Keratinocyte (primary cell): ENCODE measurements around the gene TMPRSS6. TPM values are rescaled to one million over a fixed set of nuclear protein-coding genes. Genes with fewer than 3 reads are reported as not detected.

Experiments used
- DNase-seq: peaks from one replicate; pipeline ENCODE4 v3.0.0-alpha.2; 2011; ENCODE audit warnings: low read depth, missing footprints, low spot score
- FAIRE-seq: peaks from 2 replicates; lab custom pipeline; 2011; peaks lifted over from hg19 to GRCh38; lab: Jason Lieb, UNC
- H2AFZ ChIP-seq: 2 replicates; pipeline ENCODE4 v1.6.0; 2012; ENCODE audit warnings: low read length, control low read depth, inconsistent platforms; ENCODE audit not compliant: control insufficient read depth
- H3K27ac ChIP-seq: 2 replicates; pipeline ENCODE4 v1.5.1; 2011; ENCODE audit warnings: low read length; ENCODE audit not compliant: control insufficient read depth, insufficient read depth
- H3K27me3 ChIP-seq: 3 replicates; pipeline ENCODE4 v1.6.0; 2011; ENCODE audit warnings: low read length; ENCODE audit not compliant: control insufficient read depth, insufficient read depth; ENCODE audit errors: extremely low read depth
- H3K36me3 ChIP-seq, 2 experiments: 2 replicates in 1 of 2; 3 replicates in 1 of 2; pipeline ENCODE4 v1.5.1; 2011; ENCODE audit warnings: low read length in 2 of 2, mild to moderate bottlenecking in 1 of 2; ENCODE audit not compliant: control insufficient read depth in 2 of 2, insufficient read depth in 2 of 2; ENCODE audit errors: extremely low read depth in 1 of 2
- H3K4me1 ChIP-seq: 3 replicates; pipeline ENCODE4 v1.5.1; 2011; ENCODE audit warnings: low read length; ENCODE audit not compliant: control insufficient read depth, insufficient read depth; ENCODE audit errors: extremely low read depth
- H3K4me2 ChIP-seq: 3 replicates; pipeline ENCODE4 v1.6.0; 2011; ENCODE audit warnings: low read depth, low read length; ENCODE audit not compliant: control insufficient read depth, insufficient read depth; ENCODE audit errors: extremely low read depth
- H3K4me3 ChIP-seq, 3 experiments: fragments of 200-600 bp in 1 of 3; sonication (generic) in 1 of 3; 2 replicates in 2 of 3; 3 replicates in 1 of 3; pipeline ENCODE4 v1.5.1; 2011 to 2016; ENCODE audit warnings: low read length in 3 of 3, mild to moderate bottlenecking in 3 of 3, control low read depth in 2 of 3, inconsistent platforms in 1 of 3, low read depth in 1 of 3, mixed read lengths in 1 of 3, mixed run types in 1 of 3, moderate library complexity in 1 of 3; ENCODE audit not compliant: control insufficient read depth in 2 of 3, insufficient read depth in 2 of 3; ENCODE audit errors: extremely low read depth in 1 of 3
- H3K79me2 ChIP-seq: 2 replicates; pipeline ENCODE4 v1.6.0; 2012; ENCODE audit warnings: low read length; ENCODE audit not compliant: control insufficient read depth, insufficient read depth
- H3K9ac ChIP-seq: 3 replicates; pipeline ENCODE4 v1.6.0; 2011; ENCODE audit warnings: low read length; ENCODE audit not compliant: control insufficient read depth, insufficient read depth; ENCODE audit errors: extremely low read depth
- H3K9me1 ChIP-seq: 3 replicates; pipeline ENCODE4 v1.6.0; 2011; ENCODE audit warnings: low read length; ENCODE audit not compliant: control insufficient read depth, insufficient read depth; ENCODE audit errors: extremely low read depth
- H3K9me3 ChIP-seq: 2 replicates; pipeline ENCODE4 v1.5.1; 2012; ENCODE audit warnings: low read depth, low read length; ENCODE audit not compliant: control insufficient read depth
- H4K20me1 ChIP-seq: 3 replicates; pipeline ENCODE4 v1.6.0; 2011; ENCODE audit warnings: low read length; ENCODE audit not compliant: control insufficient read depth, insufficient read depth; ENCODE audit errors: extremely low read depth
- EZH2 ChIP-seq: IDR thresholded peaks from one replicate; pipeline ENCODE4 v1.6.1; 2012; ENCODE audit warnings: inconsistent platforms, mild to moderate bottlenecking, low read length, moderate library complexity
- dilution Hi-C: fragments of 300-500 bp; cut with MboI; formaldehyde crosslinking; loops from one replicate; pipeline ENCODE4 v1.7.0; 2020; ENCODE audit warnings: low sequenced_read_pairs; ENCODE audit not compliant: extremely low pct_ligation_motif_present
- polyA plus RNA-seq, 5 experiments: library from polyadenylated mRNA; depleted of rRNA in 3 of 5; stranded (reverse) in 3 of 5; stranded (forward) in 1 of 5; unstranded in 1 of 5; fragments of >200 nt; gene quantifications; 1 replicate in 1 of 5; 2 replicates in 3 of 5; 3 replicates in 1 of 5; pipeline versions ENCODE4 v1.2.1 to v1.2.3, GENCODE V29; 2011 to 2012; ENCODE audit warnings: missing spikeins in 2 of 5, low read depth in 1 of 5, low replicate concordance in 1 of 5
- TF ChIP-seq, protein P1 (sequence below), 3 experiments: IDR thresholded peaks in 1 of 3; conservative IDR thresholded peaks in 1 of 3; optimal IDR thresholded peaks in 1 of 3; 2 replicates in 2 of 3; 3 replicates in 1 of 3; pipeline versions ENCODE3 to v1.5.1; 2011; ENCODE audit warnings: low read length in 3 of 3, mild to moderate bottlenecking in 3 of 3, moderate library complexity in 2 of 3, control low read depth in 1 of 3, inconsistent platforms in 1 of 3; ENCODE audit not compliant: insufficient read depth in 2 of 3; ENCODE audit errors: extremely low read depth in 1 of 3

TMPRSS6 gene
- polyA plus RNA-seq, 1 donor (not counting 4 experiments of a cell fraction or from before 2014, with no cell fraction given), result not detected

DNA sequence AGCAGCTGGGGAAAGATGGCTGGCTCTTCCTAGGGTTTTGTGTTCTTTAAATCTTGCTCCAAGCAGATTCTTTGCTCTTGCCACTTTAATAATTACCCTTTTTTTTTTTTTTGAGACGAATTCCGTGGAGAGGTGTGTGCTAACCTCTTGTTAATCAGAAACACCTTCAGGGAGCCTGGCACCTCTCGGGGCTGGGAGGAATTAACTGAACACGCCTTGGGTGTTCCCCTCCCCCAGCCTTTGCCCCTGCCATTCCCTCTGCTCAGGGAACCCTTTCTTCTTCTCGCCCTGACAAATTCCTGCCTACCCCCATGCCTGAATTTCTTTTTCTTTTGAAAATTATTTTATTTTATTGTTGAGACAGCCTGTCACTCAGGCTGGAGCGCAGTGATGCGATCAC, 17.5 kb downstream of the TMPRSS6 start:
- Histone ChIP-seq H3K4me2 (no peak overlapping the region), H3K9me1 (no peaks in the 10 kb centered on the region), H3K4me1 (peaks cover 3% of the 10 kb centered on the region), H4K20me1 (no peaks in the 10 kb centered on the region), H3K27ac (no peak overlapping the region), H3K79me2 (no peaks in the 10 kb centered on the region), H2AFZ (no peak overlapping the region), H3K36me3 (no peaks in the 10 kb centered on the region), H3K27me3 (peaks cover 9% of the 10 kb centered on the region), H3K9ac (no peak overlapping the region), H3K9me3 (no peaks in the 10 kb centered on the region), H3K4me3 (no peak overlapping the region)
- dilution Hi-C loops, result no loop called here
- DNase-seq (no peak), FAIRE-seq (no peak)
- TF ChIP-seq, protein P1, sequence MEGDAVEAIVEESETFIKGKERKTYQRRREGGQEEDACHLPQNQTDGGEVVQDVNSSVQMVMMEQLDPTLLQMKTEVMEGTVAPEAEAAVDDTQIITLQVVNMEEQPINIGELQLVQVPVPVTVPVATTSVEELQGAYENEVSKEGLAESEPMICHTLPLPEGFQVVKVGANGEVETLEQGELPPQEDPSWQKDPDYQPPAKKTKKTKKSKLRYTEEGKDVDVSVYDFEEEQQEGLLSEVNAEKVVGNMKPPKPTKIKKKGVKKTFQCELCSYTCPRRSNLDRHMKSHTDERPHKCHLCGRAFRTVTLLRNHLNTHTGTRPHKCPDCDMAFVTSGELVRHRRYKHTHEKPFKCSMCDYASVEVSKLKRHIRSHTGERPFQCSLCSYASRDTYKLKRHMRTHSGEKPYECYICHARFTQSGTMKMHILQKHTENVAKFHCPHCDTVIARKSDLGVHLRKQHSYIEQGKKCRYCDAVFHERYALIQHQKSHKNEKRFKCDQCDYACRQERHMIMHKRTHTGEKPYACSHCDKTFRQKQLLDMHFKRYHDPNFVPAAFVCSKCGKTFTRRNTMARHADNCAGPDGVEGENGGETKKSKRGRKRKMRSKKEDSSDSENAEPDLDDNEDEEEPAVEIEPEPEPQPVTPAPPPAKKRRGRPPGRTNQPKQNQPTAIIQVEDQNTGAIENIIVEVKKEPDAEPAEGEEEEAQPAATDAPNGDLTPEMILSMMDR (optimal IDR thresholded peaks at IDR 0.05 in 1 of 3, IDR thresholded peaks at IDR 0.05 in 1 of 3, conservative IDR thresholded peaks at IDR 0.05 in 1 of 3; ENCODE audit: extremely low read depth in 1 of 3, insufficient read depth in 2 of 3, low read length in 3 of 3), result no peak
- no peak for TF ChIP-seq EZH2

DNA sequence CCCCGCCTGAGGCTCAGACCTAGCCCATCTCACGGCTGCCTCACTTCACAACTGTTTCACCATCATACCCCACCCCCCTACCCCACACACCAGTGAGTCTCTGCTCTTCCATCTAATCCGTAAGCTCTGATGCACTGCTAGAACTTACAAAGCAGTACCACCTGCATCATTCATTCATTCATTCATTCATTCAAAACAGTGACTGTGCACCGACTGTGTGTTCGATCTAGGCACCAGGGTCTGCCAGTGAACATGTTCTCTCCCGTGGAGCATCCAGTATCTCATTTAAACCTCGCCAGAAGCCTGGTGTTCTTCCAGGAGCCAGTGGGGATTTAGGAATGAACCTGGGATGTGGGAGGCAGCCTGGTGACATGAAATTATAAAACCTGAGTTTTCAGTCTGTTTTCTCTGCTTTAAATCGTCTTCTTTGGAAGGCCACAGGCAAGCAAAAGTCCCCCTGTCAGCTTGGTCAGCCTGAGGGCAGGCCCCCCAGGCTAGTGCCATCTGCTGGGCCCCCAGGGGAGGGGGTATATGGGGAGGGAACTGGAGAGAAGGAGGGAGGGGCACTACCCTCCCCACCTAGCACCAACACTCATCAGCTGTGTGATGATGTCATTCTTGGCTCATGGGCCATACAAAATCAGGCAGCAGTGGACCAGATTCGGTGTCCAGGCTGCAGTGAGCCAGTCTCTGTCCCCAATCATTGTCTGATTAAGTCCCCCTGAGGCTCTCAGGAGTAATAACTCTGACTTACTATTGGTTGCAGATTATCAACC, 18.4 kb downstream of the TMPRSS6 start:
- H4K20me1 ChIP-seq, result no peaks in the 10 kb centered on the region
- H3K79me2 ChIP-seq, result no peaks in the 10 kb centered on the region
- no peak overlapping the region for H2AFZ ChIP-seq
- dilution Hi-C loops, result no loop called here
- FAIRE-seq, result no peak
- H3K9ac ChIP-seq, result no peak overlapping the region
- TF ChIP-seq, protein P1 (optimal IDR thresholded peaks at IDR 0.05 in 1 of 3, IDR thresholded peaks at IDR 0.05 in 1 of 3, conservative IDR thresholded peaks at IDR 0.05 in 1 of 3; ENCODE audit: extremely low read depth in 1 of 3, insufficient read depth in 2 of 3, low read length in 3 of 3), result no peak
- no peak for TF ChIP-seq EZH2
- H3K27me3 ChIP-seq, result peaks cover 9% of the 10 kb centered on the region
- no peaks in the 10 kb centered on the region for H3K36me3 ChIP-seq
- H3K27ac ChIP-seq, result no peak overlapping the region
- H3K4me1 ChIP-seq, result peaks cover 3% of the 10 kb centered on the region
- no peak overlapping the region for H3K4me3 ChIP-seq
- H3K4me2 ChIP-seq, result no peak overlapping the region
- H3K9me3 ChIP-seq, result no peaks in the 10 kb centered on the region
- DNase-seq, result no peak
- no peaks in the 10 kb centered on the region for H3K9me1 ChIP-seq
